Parathyroid adenoma (tissue), 2 donors: ENCODE measurements around the gene DAGLB.

Source experiments
- H2AFZ ChIP-seq: fragments of 300-600 bp; sonication (generic); one replicate; pipeline ENCODE4 v1.7.0; 2017; ENCODE audit warnings: antibody characterized with exemption, mild to moderate bottlenecking
- H3K27ac ChIP-seq: fragments of 300-600 bp; sonication (generic); one replicate; pipeline ENCODE4 v1.7.0; 2017
- H3K27me3 ChIP-seq: fragments of 300-600 bp; sonication (generic); one replicate; pipeline ENCODE4 v1.7.0; 2017; ENCODE audit warnings: low read length; ENCODE audit not compliant: control insufficient read depth, insufficient read depth
- H3K36me3 ChIP-seq: fragments of 300-600 bp; sonication (generic); one replicate; pipeline ENCODE4 v1.7.0; 2017; ENCODE audit warnings: low read length; ENCODE audit not compliant: control insufficient read depth, insufficient read depth
- H3K4me1 ChIP-seq: fragments of 300-600 bp; sonication (generic); one replicate; pipeline ENCODE4 v1.7.0; 2017; ENCODE audit warnings: control low read depth
- H3K4me2 ChIP-seq: fragments of 300-600 bp; sonication (generic); one replicate; pipeline ENCODE4 v1.7.0; 2017; ENCODE audit warnings: low read length
- H3K4me3 ChIP-seq: fragments of 300-600 bp; sonication (generic); one replicate; pipeline ENCODE4 v1.7.0; 2017; ENCODE audit warnings: low read depth, low read length
- H3K79me2 ChIP-seq: fragments of 300-600 bp; sonication (generic); one replicate; pipeline ENCODE4 v1.7.0; 2017; ENCODE audit warnings: control low read depth
- H3K9ac ChIP-seq: fragments of 300-600 bp; sonication (generic); one replicate; pipeline ENCODE4 v1.7.0; 2017; ENCODE audit warnings: mild to moderate bottlenecking
- H3K9me3 ChIP-seq: fragments of 300-600 bp; sonication (generic); one replicate; pipeline ENCODE4 v1.7.0; 2017; ENCODE audit warnings: low read length; ENCODE audit not compliant: control insufficient read depth
- TF ChIP-seq, protein P1 (sequence below): fragments of 300-600 bp; sonication (generic); IDR thresholded peaks from one replicate; pipeline ENCODE4 v1.7.0; 2017; ENCODE audit warnings: antibody characterized with exemption, mild to moderate bottlenecking
- donor health status: primary hyperparathyroidism.

Gene DAGLB

DNA sequence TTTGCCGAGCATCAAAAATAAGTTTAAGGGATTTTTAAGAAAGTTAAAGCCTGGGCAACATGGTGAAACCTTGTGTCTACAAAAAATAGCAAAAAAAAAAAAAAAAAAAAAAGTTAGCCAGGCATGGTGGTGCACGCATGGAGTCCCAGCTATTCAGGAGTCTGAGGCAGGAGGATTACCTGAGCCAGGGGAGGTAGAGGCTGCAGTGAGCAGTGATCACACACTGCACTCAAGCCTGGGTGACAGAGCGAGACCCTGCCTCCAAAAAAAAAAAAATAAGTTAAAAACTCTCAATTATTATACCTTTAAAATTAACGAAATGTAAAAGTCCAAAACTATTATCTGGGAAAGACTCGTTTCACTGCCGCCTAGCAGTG lies 35.0 kb upstream of the DAGLB start:
- peak overlapping the region; percentile 71 for H3K27ac ChIP-seq
- H3K4me2 ChIP-seq: peak overlapping the region; percentile 95
- H3K4me3 ChIP-seq: peak overlapping the region; percentile 82
- TF ChIP-seq, protein P1, sequence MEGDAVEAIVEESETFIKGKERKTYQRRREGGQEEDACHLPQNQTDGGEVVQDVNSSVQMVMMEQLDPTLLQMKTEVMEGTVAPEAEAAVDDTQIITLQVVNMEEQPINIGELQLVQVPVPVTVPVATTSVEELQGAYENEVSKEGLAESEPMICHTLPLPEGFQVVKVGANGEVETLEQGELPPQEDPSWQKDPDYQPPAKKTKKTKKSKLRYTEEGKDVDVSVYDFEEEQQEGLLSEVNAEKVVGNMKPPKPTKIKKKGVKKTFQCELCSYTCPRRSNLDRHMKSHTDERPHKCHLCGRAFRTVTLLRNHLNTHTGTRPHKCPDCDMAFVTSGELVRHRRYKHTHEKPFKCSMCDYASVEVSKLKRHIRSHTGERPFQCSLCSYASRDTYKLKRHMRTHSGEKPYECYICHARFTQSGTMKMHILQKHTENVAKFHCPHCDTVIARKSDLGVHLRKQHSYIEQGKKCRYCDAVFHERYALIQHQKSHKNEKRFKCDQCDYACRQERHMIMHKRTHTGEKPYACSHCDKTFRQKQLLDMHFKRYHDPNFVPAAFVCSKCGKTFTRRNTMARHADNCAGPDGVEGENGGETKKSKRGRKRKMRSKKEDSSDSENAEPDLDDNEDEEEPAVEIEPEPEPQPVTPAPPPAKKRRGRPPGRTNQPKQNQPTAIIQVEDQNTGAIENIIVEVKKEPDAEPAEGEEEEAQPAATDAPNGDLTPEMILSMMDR: no peak
- H3K9me3 ChIP-seq: no peaks in the 10 kb centered on the region
- no peaks in the 10 kb centered on the region for H3K27me3 ChIP-seq
- no peak overlapping the region for H3K9ac ChIP-seq
- H3K36me3 ChIP-seq: no peaks in the 10 kb centered on the region
- peaks cover 45% of the 10 kb centered on the region for H3K79me2 ChIP-seq
- peak overlapping the region; percentile 73 for H2AFZ ChIP-seq
- H3K4me1 ChIP-seq: peaks cover 8% of the 10 kb centered on the region

DNA sequence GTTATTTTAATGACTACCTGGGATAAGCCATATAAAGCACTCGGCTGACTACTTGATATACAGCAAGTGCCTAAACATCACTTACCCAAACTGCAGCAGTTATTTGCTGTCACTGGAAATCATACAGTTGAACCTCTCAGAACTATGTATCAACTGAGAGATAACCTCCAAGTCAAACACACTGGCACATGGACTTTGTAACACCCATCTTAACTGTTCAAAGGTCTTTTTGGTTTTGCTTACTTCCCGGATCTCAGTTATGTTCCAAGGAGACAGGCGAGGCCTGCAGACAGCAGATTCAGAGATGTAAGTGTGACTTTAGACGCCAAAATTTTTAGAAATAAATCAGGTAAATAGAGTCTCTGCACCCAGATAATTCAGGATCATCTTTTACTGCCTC lies 34.6 kb upstream of the DAGLB start:
- Histone ChIP-seq H3K4me2 (no peak overlapping the region), H3K27me3 (no peaks in the 10 kb centered on the region), H3K36me3 (no peaks in the 10 kb centered on the region), H3K9me3 (no peaks in the 10 kb centered on the region), H2AFZ (no peak overlapping the region), H3K4me3 (no peak overlapping the region), H3K9ac (no peak overlapping the region), H3K4me1 (peaks cover 8% of the 10 kb centered on the region), H3K79me2 (peaks cover 49% of the 10 kb centered on the region), H3K27ac (no peak overlapping the region)
- TF ChIP-seq, protein P1: no peak

DNA sequence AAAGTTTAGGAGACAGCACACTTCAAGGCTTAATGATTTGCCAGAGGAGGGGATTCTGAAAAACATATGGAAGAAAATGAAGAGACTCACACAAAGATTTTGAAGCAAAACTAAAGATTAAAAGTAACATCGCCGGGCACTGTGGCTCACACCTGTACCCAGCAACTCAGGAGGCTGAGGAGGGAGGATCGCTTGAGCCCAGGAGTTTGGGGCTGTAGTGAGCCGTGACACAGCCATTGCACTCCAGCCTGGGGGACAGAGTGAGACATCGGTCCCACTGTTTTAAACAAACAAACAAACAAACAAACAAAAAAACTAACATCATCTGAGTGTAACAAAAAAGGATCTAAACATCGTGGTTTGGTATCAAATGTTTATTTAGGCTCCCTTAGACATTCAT lies 33.7 kb upstream of the DAGLB start:
- no peak overlapping the region for H2AFZ ChIP-seq
- peaks cover 12% of the 10 kb centered on the region for H3K4me1 ChIP-seq
- no peaks in the 10 kb centered on the region for H3K27me3 ChIP-seq
- H3K9ac ChIP-seq: no peak overlapping the region
- TF ChIP-seq, protein P1: no peak
- no peaks in the 10 kb centered on the region for H3K9me3 ChIP-seq
- H3K4me3 ChIP-seq: no peak overlapping the region
- H3K4me2 ChIP-seq: no peak overlapping the region
- no peak overlapping the region for H3K27ac ChIP-seq
- peaks cover 54% of the 10 kb centered on the region for H3K79me2 ChIP-seq
- no peaks in the 10 kb centered on the region for H3K36me3 ChIP-seq

DNA sequence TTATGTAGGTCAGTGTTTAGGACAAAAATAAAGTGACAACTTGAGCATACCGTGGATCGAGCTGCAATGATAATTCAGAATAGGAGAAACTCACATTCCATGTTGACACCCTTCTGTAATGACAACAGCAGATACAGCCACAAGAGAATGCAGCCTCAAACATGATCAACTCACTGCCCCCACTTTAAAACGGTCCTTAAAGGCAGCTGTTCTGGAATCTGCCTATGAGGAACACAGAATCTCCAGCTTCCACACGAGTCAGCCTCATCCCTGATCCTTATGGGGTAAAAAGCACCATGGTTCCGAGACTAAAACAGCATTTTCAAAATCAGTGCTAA lies 32.5 kb upstream of the DAGLB start:
- no peak overlapping the region for H3K4me2 ChIP-seq
- H3K27me3 ChIP-seq: no peaks in the 10 kb centered on the region
- no peak overlapping the region for H3K9ac ChIP-seq
- no peak overlapping the region for H2AFZ ChIP-seq
- H3K27ac ChIP-seq: no peak overlapping the region
- TF ChIP-seq, protein P1: no peak
- no peak overlapping the region for H3K4me3 ChIP-seq
- H3K36me3 ChIP-seq: no peaks in the 10 kb centered on the region
- no peaks in the 10 kb centered on the region for H3K9me3 ChIP-seq
- peaks cover 12% of the 10 kb centered on the region for H3K4me1 ChIP-seq
- peaks cover 59% of the 10 kb centered on the region for H3K79me2 ChIP-seq

DNA sequence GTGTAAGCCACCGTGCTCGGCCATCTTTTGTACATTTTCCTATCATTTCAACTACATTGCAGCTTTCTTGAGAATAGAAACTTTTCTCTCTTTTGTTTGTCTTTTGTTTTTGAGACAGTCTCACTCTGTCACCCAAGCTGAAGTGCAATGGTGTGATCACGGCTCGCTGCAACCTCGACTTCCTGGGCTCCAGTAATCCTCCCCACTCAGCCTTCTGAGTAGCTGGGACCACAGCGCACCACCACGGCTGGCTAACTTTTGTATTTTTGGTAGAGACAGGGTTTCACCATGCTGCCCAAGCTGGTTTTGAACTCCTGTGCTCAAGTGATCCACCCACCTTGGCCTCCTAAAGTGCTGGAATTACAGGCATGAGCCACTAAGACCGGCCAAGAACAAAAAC lies 31.3 kb upstream of the DAGLB start:
- Histone ChIP-seq H2AFZ (no peak overlapping the region), H3K27me3 (no peaks in the 10 kb centered on the region), H3K9me3 (no peaks in the 10 kb centered on the region), H3K36me3 (no peaks in the 10 kb centered on the region), H3K4me2 (no peak overlapping the region), H3K4me1 (peaks cover 10% of the 10 kb centered on the region), H3K4me3 (no peak overlapping the region), H3K9ac (no peak overlapping the region), H3K27ac (no peak overlapping the region), H3K79me2 (peaks cover 69% of the 10 kb centered on the region)
- TF ChIP-seq, protein P1: no peak
